HUES64 (cell line): ENCODE measurements around the gene CLCA1.

ENCODE experiments used
- H3K27ac ChIP-seq: 2 replicates; pipeline ENCODE4 v1.7.0; 2013; ENCODE audit warnings: low read depth, low read length, inconsistent platforms
- H3K27me3 ChIP-seq: 2 replicates; pipeline ENCODE4 v1.6.1; 2013; ENCODE audit warnings: mild to moderate bottlenecking, low read length; ENCODE audit not compliant: insufficient read depth
- H3K36me3 ChIP-seq: 2 replicates; pipeline ENCODE4 v1.6.1; 2013; ENCODE audit warnings: mild to moderate bottlenecking, low read length; ENCODE audit not compliant: insufficient read depth
- H3K4me1 ChIP-seq: 2 replicates; pipeline ENCODE4 v1.6.1; 2013; ENCODE audit warnings: mild to moderate bottlenecking, low read length, moderate library complexity; ENCODE audit not compliant: insufficient read depth
- H3K4me3 ChIP-seq: 2 replicates; pipeline ENCODE4 v1.5.1; 2013; ENCODE audit warnings: mild to moderate bottlenecking, low read length, moderate library complexity
- H3K9ac ChIP-seq: 2 replicates; pipeline ENCODE4 v1.6.1; 2013; ENCODE audit warnings: mild to moderate bottlenecking, low read depth, low read length
- H3K9me3 ChIP-seq: 2 replicates; pipeline ENCODE4 v1.6.1; 2013; ENCODE audit warnings: low read depth, low read length; ENCODE audit not compliant: insufficient read depth
- WGBS: fragments of 150-250, 120-280 bp; methylation state at CpG from one replicate; pipeline ENCODE4 v1.1.7; 2013; ENCODE audit warnings: missing lambda C conversion rate; 5-methylcytosine and 5-hydroxymethylcytosine counted together

CLCA1 gene

DNA sequence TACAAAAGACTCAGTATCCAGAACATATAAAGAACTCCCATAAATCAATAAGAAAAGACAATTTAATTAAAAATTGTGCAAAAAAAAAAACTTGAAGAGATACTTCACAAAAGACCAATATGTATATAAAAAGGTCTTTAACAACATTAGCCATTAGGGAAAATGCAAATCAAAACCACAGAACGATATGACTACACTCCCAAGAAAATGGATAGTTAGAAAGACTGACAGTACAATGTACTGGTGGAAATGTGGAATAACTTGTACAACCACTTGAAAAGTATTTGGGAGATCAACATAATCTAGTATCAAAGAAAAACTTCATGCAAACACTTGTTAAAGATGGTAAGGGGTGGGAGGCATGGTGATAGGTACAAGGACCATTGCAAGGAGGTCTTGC, 3.9 kb upstream of the CLCA1 start:
- Histone ChIP-seq H3K4me1 (no peaks in the 10 kb centered on the region), H3K27me3 (no peaks in the 10 kb centered on the region), H3K9ac (no peak overlapping the region), H3K4me3 (no peak overlapping the region), H3K36me3 (no peaks in the 10 kb centered on the region), H3K27ac (no peak overlapping the region), H3K9me3 (no peaks in the 10 kb centered on the region)
- WGBS = no CpG with 5 or more reads among the region's 1 CpG

- Histone ChIP-seq H3K36me3 (no peaks in the 10 kb centered on the region), H3K4me1 (no peaks in the 10 kb centered on the region), H3K9ac (no peak overlapping the region), H3K9me3 (no peaks in the 10 kb centered on the region), H3K27me3 (no peaks in the 10 kb centered on the region), H3K27ac (no peak overlapping the region), H3K4me3 (no peak overlapping the region)
- 85% methylated on average over 2 of the region's 2 CpGs for WGBS
These were observed 2.5 kb upstream of the CLCA1 start for GRCh38 chr1:86466109-86466844.

- no peaks in the 10 kb centered on the region for H3K36me3 ChIP-seq
- no peak overlapping the region for H3K4me3 ChIP-seq
- no peaks in the 10 kb centered on the region for H3K27me3 ChIP-seq
- no peaks in the 10 kb centered on the region for H3K4me1 ChIP-seq
- no peaks in the 10 kb centered on the region for H3K9me3 ChIP-seq
- no peak overlapping the region for H3K9ac ChIP-seq
- whole genome bisulfite sequencing = 89% methylated on average over 3 of the region's 4 CpGs
- H3K27ac ChIP-seq = no peak overlapping the region
These were observed 1.7 kb upstream of the CLCA1 start for GRCh38 chr1:86466986-86467385.

DNA sequence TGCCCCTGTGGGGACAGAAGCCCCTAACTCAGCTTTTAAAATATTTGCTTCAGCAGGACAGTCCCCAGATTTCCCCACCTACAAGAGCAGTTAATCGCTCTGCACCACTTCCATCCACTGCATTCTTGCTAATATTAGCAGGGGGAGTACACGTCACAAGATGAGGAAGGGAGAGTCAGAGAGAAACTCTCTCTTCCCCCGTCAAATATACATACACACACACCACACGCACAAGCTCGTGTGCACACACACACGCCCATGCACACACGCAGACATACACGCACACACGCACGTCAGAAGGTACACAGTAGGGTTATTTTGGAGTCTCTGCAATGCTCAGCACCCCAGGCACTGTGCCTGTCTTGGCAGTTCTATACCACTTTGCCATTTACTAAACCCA, 2.1 kb downstream of the CLCA1 start:
- Histone ChIP-seq H3K9ac (no peak overlapping the region), H3K27ac (no peak overlapping the region), H3K27me3 (no peaks in the 10 kb centered on the region), H3K9me3 (no peaks in the 10 kb centered on the region), H3K4me1 (no peaks in the 10 kb centered on the region), H3K36me3 (no peaks in the 10 kb centered on the region), H3K4me3 (no peak overlapping the region)
- WGBS = 93% methylated on average over 10 of the region's 10 CpGs

GRCh38 chr1:86471291-86471690, 2.6 kb downstream of the CLCA1 start:
- Histone ChIP-seq H3K4me1 (no peaks in the 10 kb centered on the region), H3K9ac (no peak overlapping the region), H3K27me3 (no peaks in the 10 kb centered on the region), H3K36me3 (no peaks in the 10 kb centered on the region), H3K4me3 (no peak overlapping the region), H3K9me3 (no peaks in the 10 kb centered on the region), H3K27ac (no peak overlapping the region)

DNA sequence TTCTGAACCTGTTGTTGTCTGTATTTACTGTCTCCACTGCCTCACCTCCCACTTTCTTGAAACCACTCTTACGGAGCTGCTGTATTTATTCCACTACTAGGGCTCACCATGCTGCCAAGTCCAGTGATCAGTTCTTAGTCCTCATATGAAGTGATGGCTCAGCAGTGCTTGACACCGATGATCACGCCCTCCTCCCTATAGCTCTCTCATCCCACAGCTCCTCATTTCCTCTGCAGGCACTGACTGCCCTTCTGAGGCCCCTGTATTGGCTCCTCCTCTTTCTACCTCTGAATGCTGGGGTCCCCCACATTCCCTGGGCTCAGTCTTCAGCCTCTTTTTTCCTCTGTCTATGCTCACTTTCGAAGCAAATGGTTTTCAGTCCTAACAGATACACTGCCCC, 3.4 kb downstream of the CLCA1 start:
- no peaks in the 10 kb centered on the region for H3K9me3 ChIP-seq
- H3K4me3 ChIP-seq = no peak overlapping the region
- no peak overlapping the region for H3K27ac ChIP-seq
- WGBS = 83% methylated on average over 4 of the region's 4 CpGs
- no peaks in the 10 kb centered on the region for H3K36me3 ChIP-seq
- no peaks in the 10 kb centered on the region for H3K27me3 ChIP-seq
- H3K9ac ChIP-seq = no peak overlapping the region
- no peaks in the 10 kb centered on the region for H3K4me1 ChIP-seq

DNA sequence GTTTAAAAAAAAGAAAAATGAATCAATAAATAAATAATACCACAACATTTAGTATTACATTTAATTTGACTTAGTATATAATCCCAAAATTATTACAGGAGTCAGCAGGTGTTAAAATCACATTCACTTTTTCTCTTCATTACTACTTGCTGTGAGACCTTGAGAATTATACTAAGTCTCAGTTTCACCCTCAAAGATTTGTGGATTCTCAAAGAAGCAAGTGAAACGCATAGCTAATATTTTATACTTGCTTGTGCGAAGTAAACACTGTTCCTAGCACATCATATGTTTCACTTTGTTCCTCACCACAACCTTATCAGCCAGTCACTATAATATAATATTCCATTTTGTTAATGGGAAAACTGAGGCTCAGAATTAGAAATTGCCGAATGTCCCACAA, 4.0 kb downstream of the CLCA1 start:
- H3K4me1 ChIP-seq = no peaks in the 10 kb centered on the region
- H3K4me3 ChIP-seq = no peak overlapping the region
- no peaks in the 10 kb centered on the region for H3K27me3 ChIP-seq
- H3K27ac ChIP-seq = no peak overlapping the region
- no peak overlapping the region for H3K9ac ChIP-seq
- 93% methylated on average over 1 of the region's 3 CpGs for WGBS
- no peaks in the 10 kb centered on the region for H3K36me3 ChIP-seq
- H3K9me3 ChIP-seq = no peaks in the 10 kb centered on the region

GRCh38 chr1:86477256-86477655, 8.5 kb downstream of the CLCA1 start:
- peaks cover 3% of the 10 kb centered on the region; the same call in 1 of the 2 replicates for H3K4me1 ChIP-seq
- no peaks in the 10 kb centered on the region for H3K36me3 ChIP-seq
- no peak overlapping the region for H3K27ac ChIP-seq
- H3K9me3 ChIP-seq = no peaks in the 10 kb centered on the region
- H3K4me3 ChIP-seq = no peak overlapping the region
- H3K27me3 ChIP-seq = no peaks in the 10 kb centered on the region
- WGBS = 96% methylated on average over 4 of the region's 4 CpGs
- no peak overlapping the region for H3K9ac ChIP-seq

GRCh38 chr1:86477682-86478081, 9.0 kb downstream of the CLCA1 start:
- H3K9me3 ChIP-seq = no peaks in the 10 kb centered on the region
- H3K27ac ChIP-seq = no peak overlapping the region
- WGBS = 93% methylated on average over 4 of the region's 4 CpGs
- peaks cover 7% of the 10 kb centered on the region; the same call in 1 of the 2 replicates for H3K4me1 ChIP-seq
- H3K9ac ChIP-seq = no peak overlapping the region
- H3K4me3 ChIP-seq = no peak overlapping the region
- no peaks in the 10 kb centered on the region for H3K27me3 ChIP-seq
- no peaks in the 10 kb centered on the region for H3K36me3 ChIP-seq

DNA sequence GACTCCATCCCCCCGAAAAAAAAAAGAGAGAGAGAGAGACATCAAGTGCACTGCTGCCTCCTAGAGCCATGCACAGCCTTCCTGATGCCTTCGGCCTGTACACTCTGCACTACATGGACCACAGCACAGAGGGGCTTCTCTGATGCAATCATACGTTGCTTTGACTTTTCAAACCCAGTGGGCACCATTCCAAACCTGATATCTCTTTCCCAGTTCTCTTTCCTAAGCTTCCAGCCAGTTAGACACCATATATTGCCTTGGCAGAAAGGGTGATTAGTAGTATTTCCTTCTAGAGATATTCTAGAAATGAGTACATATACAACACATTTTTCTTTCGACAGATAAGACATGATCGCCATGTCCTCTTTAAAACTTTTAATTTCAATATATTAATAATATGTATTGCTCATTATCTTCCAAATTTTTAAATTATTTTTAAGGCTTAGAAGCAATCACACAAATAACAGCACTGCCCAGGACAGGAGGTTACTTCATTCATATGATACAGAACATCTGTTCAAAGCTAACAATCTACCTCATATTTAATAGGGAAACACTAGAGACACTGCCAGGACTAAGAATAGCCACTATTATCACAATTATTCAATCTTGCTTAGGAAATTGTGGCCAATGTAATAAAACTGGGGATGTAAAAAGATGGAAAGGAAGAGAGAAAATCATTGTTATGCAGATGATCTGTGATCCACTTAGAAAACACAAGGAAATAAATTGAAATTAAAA, 9.9 kb downstream of the CLCA1 start:
- Histone ChIP-seq H3K27me3 (no peaks in the 10 kb centered on the region), H3K9ac (no peak overlapping the region), H3K9me3 (no peaks in the 10 kb centered on the region), H3K36me3 (no peaks in the 10 kb centered on the region), H3K4me1 (peaks cover 9% of the 10 kb centered on the region; the same call in 1 of the 2 replicates), H3K27ac (no peak overlapping the region), H3K4me3 (no peak overlapping the region)
- WGBS = 92% methylated on average over 3 of the region's 5 CpGs

DNA sequence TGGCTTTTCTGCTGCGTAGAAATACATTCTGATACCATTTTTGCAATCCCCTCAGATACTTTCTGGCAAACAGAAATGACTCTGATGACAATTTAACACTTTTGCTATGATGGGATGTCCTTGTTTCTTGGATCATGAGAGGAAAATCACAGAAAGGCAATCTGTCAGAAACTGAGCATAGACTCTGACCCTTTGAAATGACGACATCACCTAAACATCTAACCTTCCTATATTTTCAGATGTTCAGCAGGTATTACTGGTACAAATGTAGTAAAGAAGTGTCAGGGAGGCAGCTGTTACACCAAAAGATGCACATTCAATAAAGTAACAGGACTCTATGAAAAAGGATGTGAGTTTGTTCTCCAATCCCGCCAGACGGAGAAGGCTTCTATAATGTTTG, 13.2 kb downstream of the CLCA1 start:
- no peaks in the 10 kb centered on the region for H3K9me3 ChIP-seq

More for the DNA sequence above, 13.2 kb downstream of the CLCA1 start:
- peaks cover 9% of the 10 kb centered on the region; the same call in 1 of the 2 replicates for H3K4me1 ChIP-seq
- no peak overlapping the region for H3K4me3 ChIP-seq
- 92% methylated on average over 1 of the region's 4 CpGs for WGBS
- H3K27ac ChIP-seq = no peak overlapping the region
- no peak overlapping the region for H3K9ac ChIP-seq
- H3K36me3 ChIP-seq = no peaks in the 10 kb centered on the region
- no peaks in the 10 kb centered on the region for H3K27me3 ChIP-seq
